HL-60/S4 treated with phorbol 12-myristate 13-acetate at 8.2 ng/mL for 4 days and 3 days (cell line): ENCODE measurements around the gene PDE6C.

ENCODE experiments used
- in situ Hi-C: fragments of 300-500 bp; cut with MboI; formaldehyde crosslinking; loops from 2 replicates; pipeline ENCODE4 v1.15.0; 2022; ENCODE audit warnings: low sequenced_read_pairs

The PDE6C gene

DNA sequence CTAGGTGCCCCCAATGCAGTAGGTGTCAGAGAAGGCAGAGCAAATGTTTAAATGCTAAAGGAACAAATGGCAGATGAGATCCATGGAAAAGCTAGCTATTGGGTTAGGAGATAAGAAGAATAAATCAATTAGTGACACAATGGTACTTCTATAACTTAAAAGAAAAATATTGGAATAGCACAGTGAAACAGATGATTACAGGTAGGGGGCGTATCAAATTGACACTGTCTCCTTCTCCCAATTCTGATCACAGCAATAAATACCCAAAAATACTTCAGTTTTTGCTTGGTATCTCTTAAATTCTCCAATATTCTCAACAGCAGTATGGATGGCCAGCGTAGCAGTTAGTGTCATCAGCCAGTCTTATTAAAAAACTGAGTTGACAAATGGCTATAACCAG is 84.9 kb downstream of the PDE6C start:
- in situ Hi-C loops, result loop anchor here (25.0 kb wide), 1 partner anchor 335 kb away; no protein-coding TSS in a partner anchor

DNA sequence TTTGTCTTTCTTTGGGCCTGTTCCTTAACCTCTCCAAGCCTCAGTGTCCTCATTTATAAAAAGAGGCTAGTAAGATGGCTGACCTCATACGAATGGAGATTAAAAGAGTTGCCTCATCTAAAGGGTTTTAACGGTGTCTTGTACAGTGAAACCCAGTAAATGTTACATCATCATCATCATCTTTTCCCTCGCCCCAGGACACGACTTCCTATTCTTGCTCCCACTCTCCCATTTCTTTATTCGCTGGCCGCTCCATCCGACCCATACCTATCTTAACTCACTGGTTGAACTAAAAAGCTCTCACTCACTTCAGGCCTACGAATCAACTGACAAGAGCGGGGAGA is 89.5 kb downstream of the PDE6C start:
- in situ Hi-C loops, result no loop called here

DNA sequence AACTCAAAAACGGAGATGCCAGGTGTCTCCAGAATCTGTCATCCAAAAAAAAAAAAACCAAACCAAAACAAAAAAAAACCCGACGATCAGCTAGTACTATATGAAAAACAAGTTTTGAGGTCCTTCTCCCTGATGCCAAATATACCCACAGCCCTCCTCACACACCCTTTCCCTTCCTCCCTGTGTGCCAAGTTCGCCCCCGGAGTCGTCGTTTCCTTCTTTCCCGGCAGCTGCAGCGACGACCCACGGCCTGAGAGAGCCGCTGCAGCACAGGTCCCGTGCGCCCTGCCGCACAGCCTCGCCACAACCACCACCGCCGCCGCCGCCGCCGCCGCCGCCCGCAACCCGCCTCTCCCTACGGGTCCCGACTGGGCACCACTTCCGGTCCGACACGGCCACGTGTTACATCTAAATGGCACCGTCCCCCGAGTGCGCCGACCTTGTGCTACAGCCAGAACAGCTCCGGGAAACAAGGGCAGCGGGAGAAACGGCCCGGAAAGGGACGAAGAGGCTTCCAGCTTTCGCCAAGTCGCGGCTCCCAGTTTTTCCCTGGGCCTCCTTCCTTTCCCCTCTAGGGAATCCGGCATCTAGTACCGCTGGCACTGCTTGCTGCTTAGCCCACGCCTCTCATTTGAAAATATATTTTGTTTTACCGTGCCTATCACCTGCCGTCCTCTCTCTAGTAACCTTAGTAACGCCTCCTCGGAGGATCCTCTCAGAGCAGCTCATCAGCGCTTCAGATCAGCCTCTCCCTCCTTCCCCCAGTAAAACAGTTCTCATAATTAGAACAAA is 90.1 kb downstream of the PDE6C start, which contains the start of gene FRA10AC1:
FRA10AC1 (minus strand) TSS at position 383 of the 792 bp plus-strand sequence. CDS start 2,486 bp downstream, outside the sequence.
- in situ Hi-C loops, result no loop called here

GRCh38 chr10:93703066-93703465 is 90.7 kb downstream of the PDE6C start:
- in situ Hi-C loops, result no loop called here

DNA sequence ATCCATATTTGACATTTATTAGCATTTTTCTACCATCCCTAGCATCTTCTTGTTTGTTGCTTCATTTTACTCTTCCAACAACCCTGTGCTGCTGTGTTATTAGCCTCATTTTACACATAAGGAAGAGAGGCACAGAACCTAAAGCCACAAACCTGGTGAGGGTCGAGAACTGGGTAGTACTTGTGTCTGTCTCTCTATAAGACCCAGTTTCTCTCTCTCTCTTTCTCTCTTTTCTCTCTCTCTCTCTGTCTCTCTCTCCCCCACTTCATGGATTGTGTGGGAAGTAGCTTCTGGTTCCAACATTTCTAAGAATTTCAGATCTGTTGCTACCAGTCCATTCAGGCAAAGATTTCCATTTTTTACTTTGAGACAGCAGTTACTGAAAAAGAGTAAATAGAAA is 91.5 kb downstream of the PDE6C start:
- in situ Hi-C loops, result no loop called here

GRCh38 chr10:93704451-93704850 is 92.1 kb downstream of the PDE6C start:
- in situ Hi-C loops, result no loop called here

- in situ Hi-C loops, result no loop called here
Observed at GRCh38 chr10:93707623-93708022, 95.3 kb downstream of the PDE6C start.

- in situ Hi-C loops, result no loop called here
Observed at GRCh38 chr10:93710333-93710909, 98.1 kb downstream of the PDE6C start.

DNA sequence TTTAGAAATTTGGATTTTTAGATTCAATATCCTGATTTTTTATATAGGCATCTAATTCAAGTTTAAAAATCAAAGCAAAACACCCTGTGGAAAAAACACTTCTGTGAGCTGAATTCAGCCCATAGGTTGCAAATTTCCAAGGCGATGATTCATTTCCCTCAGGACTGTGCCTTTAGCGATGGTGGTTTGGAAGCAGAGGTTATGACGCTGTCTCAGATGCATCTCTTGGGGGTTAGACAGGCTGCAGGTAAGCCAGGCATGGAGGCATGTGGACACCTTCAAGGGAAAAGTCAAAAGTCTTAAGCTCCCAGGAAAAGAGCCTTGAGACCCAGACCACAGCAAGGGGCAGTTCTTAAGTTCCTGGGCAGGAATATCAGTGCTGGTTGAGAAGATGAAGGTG is 99.6 kb downstream of the PDE6C start:
- in situ Hi-C loops, result no loop called here

GRCh38 chr10:93712593-93712992 is 100.3 kb downstream of the PDE6C start:
- in situ Hi-C loops, result no loop called here

- in situ Hi-C loops, result no loop called here
Observed at GRCh38 chr10:93715345-93715744, 103.0 kb downstream of the PDE6C start.
